ENCODE results near the gene ELF1. TPM values are rescaled to one million over a fixed set of nuclear protein-coding genes. Genes with fewer than 3 reads are reported as not detected.
"Not testable (repeated sequence)": the region's sequence is repeated elsewhere in the genome, so short reads cannot be mapped to it uniquely, and the experiment has no call there.

The ELF1 gene
- total and polyA plus RNA-seq, 7 donors = 7.3 to 28.6 (median 22.4) TPM

GRCh38 chr13:40911341-40911740, 107.8 kb downstream of the ELF1 start:
- ATAC-seq = no peak
- no peak overlapping the region for H3K4me3 ChIP-seq
- H3K4me1 ChIP-seq = no peaks in the 10 kb centered on the region
- no peak for TF ChIP-seq CTCF (IDR thresholded peaks at IDR 0.05)
- H3K9me3 ChIP-seq = no peaks in the 10 kb centered on the region
- DNase-seq = no peak
- H3K27me3 ChIP-seq (ENCODE audit: insufficient read depth in 3 of 3, low read length in 2 of 3) = no peaks in the 10 kb centered on the region
- intact Hi-C loops (cut with DNase I) = no loop called here
- H3K27ac ChIP-seq = no peak overlapping the region
- H3K36me3 ChIP-seq (ENCODE audit: insufficient read depth in 1 of 2, low read depth in 1 of 2) = no peaks in the 10 kb centered on the region

- no peak for ATAC-seq
- H3K4me3 ChIP-seq = no peak overlapping the region
- TF ChIP-seq CTCF (IDR thresholded peaks at IDR 0.05) = no peak
- no peaks in the 10 kb centered on the region for H3K36me3 ChIP-seq (ENCODE audit: insufficient read depth in 1 of 2, low read depth in 1 of 2)
- intact Hi-C loops (cut with DNase I) = no loop called here
- no peaks in the 10 kb centered on the region for H3K9me3 ChIP-seq
- DNase-seq = no peak
- H3K27me3 ChIP-seq (ENCODE audit: insufficient read depth in 3 of 3, low read length in 2 of 3) = no peaks in the 10 kb centered on the region
- no peaks in the 10 kb centered on the region for H3K4me1 ChIP-seq
- whole genome bisulfite sequencing, 3 donors = 96 to 100% (median 96%) methylated on average over 2 of the region's 2 CpGs
- H3K27ac ChIP-seq = no peak overlapping the region
Observed at GRCh38 chr13:40910324-40911050, 108.6 kb downstream of the ELF1 start.

- DNase-seq; H3K27me3 ChIP-seq (ENCODE audit: insufficient read depth in 3 of 3, low read length in 2 of 3); ATAC-seq; H3K36me3 ChIP-seq (ENCODE audit: insufficient read depth in 1 of 2, low read depth in 1 of 2); H3K27ac ChIP-seq; H3K4me1 ChIP-seq; H3K9me3 ChIP-seq; intact Hi-C loops (cut with DNase I); H3K4me3 ChIP-seq: not testable (repeated sequence)
- WGBS, 3 donors = 97 to 98% (median 98%) methylated on average over 4 of the region's 4 CpGs
Observed at GRCh38 chr13:40909541-40910200, 109.4 kb downstream of the ELF1 start.

GRCh38 chr13:40908546-40908945, 110.6 kb downstream of the ELF1 start:
- H3K4me1 ChIP-seq = no peaks in the 10 kb centered on the region
- ATAC-seq (no peak), DNase-seq (no peak)
- H3K36me3 ChIP-seq (ENCODE audit: insufficient read depth in 1 of 2, low read depth in 1 of 2) = no peaks in the 10 kb centered on the region
- no peak overlapping the region for H3K27ac ChIP-seq
- no peak overlapping the region for H3K4me3 ChIP-seq
- WGBS, 3 donors = 97 to 100% (median 97%) methylated on average over 1 of the region's 1 CpG
- H3K27me3 ChIP-seq (ENCODE audit: insufficient read depth in 3 of 3, low read length in 2 of 3) = no peaks in the 10 kb centered on the region
- no peak for TF ChIP-seq CTCF (IDR thresholded peaks at IDR 0.05)
- H3K9me3 ChIP-seq = no peaks in the 10 kb centered on the region
- intact Hi-C loops (cut with DNase I) = no loop called here

GRCh38 chr13:40901032-40901431, 118.1 kb downstream of the ELF1 start:
- H3K36me3 ChIP-seq (ENCODE audit: insufficient read depth in 1 of 2, low read depth in 1 of 2); intact Hi-C loops (cut with DNase I); H3K27me3 ChIP-seq (ENCODE audit: insufficient read depth in 3 of 3, low read length in 2 of 3); H3K27ac ChIP-seq; H3K4me1 ChIP-seq; ATAC-seq; DNase-seq; H3K4me3 ChIP-seq; H3K9me3 ChIP-seq: not testable (repeated sequence)
- WGBS, 3 donors = 93 to 99% (median 96%) methylated on average over 12 to 29 of the region's 31 CpGs

GRCh38 chr13:40900568-40900967, 118.5 kb downstream of the ELF1 start:
- H3K4me3 ChIP-seq; intact Hi-C loops (cut with DNase I); ATAC-seq; H3K9me3 ChIP-seq; H3K36me3 ChIP-seq (ENCODE audit: insufficient read depth in 1 of 2, low read depth in 1 of 2); H3K27ac ChIP-seq; DNase-seq; H3K4me1 ChIP-seq; H3K27me3 ChIP-seq (ENCODE audit: insufficient read depth in 3 of 3, low read length in 2 of 3): not testable (repeated sequence)
- WGBS, 3 donors = 91 to 100% methylated on average over 14 to 22 of the region's 28 CpGs; no CpG with 5 or more reads in 1 of the 3 donors

All from psoas muscle (tissue), 8 donors.